HG03135 (cell line): ENCODE results near the gene F12.

Experiments
- ATAC-seq: cut with Tn5 transposase; IDR thresholded peaks from one replicate; pipeline ENCODE4 v1.9.1; 2021; ENCODE audit warnings: mild to moderate bottlenecking, moderate library complexity; ENCODE audit not compliant: unreplicated experiment

The F12 gene

DNA sequence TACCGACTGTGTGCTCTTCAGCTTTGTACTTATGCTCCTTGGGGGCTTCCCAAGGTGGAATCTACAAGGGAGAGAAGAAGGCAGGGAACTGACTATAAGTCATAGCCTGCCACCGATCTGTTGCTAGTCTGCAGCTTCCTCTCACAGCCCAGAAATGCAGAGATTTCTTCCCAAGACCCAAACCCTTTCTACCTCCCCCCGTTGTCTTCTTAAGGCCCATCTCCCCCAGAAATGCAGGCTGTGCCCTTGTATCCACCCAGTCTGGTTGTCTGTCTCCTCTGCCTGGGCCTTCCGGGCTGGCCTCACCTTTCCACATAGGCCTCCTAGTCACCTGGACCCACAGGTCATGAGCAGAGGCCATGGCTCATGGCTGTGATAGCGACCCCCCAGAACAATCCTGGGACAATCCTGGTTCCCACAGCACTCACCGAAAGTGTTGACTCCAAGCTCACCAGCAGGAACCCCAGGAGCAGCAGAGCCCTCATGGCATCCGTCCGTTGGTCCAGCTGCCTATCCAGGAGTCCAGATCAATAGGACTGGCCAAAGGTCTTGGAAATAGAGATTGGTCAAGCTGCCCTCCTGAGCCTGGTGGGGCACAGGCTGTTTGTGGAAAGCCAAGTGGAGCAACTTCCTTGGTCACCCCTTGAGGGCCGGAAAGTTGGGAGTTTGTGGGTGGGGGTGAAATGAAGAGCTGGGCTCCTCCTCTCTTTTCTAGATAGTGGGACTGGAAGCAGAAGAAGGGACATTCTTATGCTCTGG lies at the start of gene F12:
TSS of gene F12 (minus strand) at position 522 of the 759 bp plus-strand sequence. CDS start at position 485, 37 bp downstream.
- ATAC-seq, result no peak

DNA sequence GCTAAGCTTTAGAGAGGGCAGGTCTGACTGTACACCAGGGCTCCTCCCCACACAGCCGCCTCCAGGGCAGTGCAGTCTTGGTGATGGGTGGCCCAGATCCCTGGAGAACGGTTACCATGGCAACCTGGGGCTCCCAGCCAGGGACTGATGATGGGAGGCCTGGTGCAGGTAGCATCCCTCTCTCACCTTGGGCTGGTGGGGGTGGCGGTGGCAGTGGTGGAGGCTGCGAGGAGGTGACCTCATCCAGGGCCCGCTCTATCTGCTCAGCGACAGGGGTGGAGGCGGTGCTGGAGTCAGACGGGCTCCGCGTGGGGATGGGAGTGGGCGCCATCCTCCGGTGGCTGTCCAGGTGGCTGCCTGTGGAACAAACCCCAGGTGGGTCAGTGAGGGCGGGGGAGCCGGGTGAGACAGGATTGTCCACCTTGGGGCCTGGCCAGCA lies 49.6 kb upstream of the F12 start:
- no peak for ATAC-seq

GRCh38 chr5:177457852-177458681 lies 48.7 kb upstream of the F12 start:
- ATAC-seq, result no peak

DNA sequence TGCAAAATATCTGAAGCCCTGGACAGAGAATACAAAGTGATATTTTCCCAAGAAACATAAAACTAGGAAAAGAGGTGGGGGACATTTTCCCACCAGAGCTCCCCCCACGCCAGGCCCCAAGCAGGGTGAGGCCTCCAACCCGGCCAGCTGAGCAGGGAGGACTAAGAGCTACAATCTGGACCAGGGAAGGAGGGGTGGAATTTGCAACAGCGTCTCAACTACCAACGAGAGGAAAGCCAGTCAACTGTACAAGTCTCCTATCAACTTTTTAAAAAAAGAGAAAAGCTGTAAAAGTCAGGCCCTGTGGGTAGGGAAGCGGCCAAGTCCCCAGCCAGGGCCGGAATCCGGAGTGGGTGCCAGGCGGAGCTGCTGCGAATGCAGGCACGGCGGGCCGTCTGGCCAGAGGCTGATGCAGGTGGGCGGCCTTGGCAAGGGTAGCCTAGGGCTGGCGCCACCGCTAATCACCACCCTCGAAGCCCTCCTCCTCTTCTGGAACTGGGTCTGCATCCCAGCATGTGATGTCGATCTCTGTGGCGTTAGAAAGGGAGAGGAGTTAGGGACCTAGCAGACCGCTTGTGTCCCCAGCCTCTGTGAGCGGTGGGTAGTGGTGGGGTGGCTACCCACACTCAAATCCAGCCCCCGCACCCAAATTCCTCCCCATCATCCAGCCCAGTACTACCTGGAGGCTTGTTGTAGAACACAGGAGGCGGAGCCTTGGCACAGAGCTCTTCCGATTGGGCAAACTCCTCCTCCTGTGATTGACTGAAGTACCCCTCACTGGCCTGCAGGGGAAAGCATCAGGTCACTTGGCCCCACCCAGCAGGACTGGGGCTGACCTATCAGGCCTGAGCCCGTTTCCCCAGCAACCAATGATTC lies 47.9 kb upstream of the F12 start:
- peak; percentile 47 for ATAC-seq

DNA sequence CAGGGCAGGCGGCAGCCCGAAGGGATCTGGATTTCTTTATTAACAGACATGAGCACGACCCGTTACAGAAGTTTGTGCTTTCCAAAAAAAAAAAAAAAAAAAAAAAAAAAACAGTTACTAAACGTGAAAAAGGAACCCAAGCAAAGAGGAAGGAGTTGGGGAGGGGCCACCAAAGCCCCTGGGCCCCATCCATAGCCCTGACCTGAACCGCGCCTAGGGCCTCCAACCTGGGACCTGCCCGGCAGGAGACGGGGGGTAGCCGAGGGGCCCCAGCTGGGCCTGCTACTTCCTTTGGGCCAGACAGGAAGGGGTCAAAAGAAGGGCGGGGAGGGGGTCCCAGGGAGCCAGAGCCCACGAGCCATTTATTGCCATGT lies 47.2 kb upstream of the F12 start:
- no peak for ATAC-seq

- peak; percentile 21 for ATAC-seq
Measured at GRCh38 chr5:177455661-177456590, 46.6 kb upstream of the F12 start.

GRCh38 chr5:177455036-177455660 lies 45.8 kb upstream of the F12 start:
- ATAC-seq, result peak; percentile 48

GRCh38 chr5:177454397-177455035 lies 45.2 kb upstream of the F12 start:
- peak; percentile 45 for ATAC-seq

DNA sequence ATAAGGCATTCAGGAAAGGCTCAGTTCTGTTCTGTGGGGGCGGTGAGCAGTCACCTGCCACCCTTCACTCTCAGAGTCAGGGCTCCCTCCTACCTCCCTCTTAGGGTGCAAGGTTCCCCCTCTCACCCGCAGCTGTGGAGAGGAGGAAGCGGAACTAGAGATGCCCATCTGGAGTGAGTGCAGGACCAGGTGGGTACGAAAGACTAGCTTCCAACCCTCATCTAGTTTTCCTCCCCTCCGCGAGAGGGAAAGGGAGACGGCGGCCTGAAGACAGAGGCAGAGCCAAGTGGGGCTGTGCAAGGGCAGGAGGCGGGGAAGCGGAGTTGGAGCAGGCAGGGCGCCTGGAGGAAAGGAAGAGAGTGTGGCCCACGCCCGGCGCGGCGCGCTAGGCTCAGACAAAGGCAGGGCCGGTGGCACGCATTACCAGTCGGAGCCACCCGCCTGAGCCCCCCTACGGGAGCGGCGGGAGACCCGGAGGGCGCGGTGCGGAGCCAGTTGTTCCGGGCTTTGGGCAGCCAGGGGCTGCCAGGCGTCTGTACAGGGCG lies 44.6 kb upstream of the F12 start:
- ATAC-seq, result peak; percentile 3

GRCh38 chr5:177452688-177453638 lies 43.6 kb upstream of the F12 start:
- no peak for ATAC-seq

DNA sequence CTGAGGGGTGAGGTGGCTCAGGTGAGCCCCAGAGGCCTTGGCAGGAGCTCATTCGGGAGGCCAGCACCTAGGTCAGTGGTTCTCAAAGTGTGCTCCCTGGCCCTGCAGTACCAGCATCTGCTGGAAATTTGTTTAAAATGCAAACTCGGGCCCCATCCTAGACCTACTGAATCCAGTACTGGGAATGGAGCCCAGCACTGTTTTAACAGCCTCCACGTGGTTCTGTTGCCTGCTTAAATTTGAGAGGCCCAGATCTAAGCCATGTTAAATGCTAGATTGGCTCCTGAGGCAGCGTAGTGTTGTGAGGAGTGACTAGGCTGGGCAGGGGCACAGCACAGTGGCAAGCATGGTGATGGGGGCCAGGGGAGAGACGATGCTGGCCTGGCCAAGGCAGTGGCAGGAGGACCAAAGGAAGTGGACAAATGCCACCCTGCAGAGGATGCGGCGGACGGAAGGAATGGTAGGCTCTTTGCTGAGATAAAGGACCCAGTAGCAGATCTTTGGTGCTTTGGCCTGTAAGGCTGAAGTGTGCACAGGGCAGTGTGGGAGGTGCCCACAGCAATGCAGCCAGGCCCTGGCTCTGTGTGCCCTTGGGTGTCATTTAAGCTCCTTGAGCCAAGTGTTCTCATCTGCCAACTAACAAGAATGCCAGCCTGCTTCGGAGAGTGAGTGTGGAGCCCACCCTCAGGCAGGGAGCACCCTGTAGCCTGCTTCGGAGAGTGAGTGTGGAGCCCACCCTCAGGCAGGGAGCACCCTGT lies 41.5 kb upstream of the F12 start:
- no peak for ATAC-seq

DNA sequence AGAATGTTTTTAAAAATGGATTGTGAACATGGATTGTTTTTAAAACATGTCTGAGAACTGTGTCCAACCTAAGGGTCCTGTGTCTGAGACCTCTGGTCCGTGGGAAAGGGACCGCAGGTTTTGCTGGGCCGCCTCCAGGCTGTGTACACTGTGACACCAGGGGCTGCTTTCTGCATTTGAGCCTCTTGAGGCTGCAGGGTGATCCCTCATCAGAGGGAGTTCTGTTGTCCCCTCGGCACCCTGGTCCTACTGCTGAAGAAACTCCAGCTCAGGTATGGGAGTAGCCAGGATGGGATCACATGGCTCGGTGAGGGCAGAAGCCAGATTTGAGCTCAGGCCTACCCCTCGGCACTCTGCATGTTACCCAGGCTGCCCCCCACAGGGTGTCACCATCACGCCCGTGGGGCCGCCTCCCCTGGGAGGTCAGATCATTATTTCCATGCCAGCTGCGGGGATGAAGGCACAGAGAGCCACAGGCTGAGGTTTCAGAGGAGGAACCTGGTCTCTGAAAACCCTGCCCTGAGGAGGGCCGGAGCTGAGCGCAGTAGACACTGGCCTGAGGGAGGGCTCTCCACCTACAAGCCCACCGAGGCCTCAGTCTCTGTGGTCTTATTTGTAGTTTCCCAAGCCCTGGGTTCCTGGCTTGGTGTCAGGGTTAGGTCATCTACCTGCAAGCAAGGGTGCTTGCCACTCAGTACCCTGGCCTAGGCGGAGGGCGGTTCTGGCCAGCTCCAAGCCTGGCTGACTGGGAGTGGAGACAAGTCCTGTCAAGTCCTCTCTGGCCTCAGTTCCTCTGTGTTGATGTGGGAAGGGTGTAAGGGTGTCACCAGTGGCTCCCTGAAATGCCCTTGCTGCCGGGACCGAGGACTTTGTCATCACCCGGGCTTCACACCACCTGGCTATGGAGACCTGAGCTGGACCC lies 40.0 kb upstream of the F12 start:
- ATAC-seq, result no peak

DNA sequence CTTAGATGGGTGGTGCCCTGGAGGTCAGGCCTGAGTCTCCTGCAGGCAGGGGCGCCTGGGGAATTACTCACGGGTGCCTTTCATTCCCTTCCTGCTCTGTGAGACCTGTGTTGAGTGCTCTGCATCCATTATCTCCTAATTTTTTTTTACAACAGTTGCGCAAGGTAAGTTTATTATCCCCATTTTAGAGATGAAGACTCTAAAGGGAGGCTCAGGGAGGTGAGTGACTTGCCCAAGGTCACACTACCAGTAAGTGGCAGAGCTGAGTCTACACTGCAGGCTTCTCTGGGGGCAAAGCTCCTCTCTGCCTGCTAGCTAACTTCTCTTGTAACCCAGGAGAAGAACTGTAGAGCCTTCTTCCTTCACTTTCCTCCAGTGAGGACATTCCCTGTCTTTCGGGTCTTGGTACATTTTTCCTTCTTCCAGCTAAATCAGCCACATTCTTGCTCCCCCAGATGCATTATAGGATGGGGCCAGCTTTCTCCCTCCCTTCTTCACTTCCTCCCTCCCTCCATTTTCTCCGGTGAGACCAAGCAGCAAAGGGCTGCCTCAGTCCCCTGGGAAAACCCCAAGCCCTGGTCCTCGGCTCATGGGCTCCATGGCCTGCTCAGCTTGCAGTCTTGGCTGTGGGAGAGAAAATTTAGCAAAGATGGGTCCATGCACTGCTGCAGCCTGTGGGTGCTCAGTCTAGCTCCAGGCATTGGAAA lies 39.0 kb upstream of the F12 start:
- ATAC-seq, result no peak

GRCh38 chr5:177447611-177448243 lies 38.4 kb upstream of the F12 start:
- no peak for ATAC-seq

GRCh38 chr5:177447066-177447610 lies 37.8 kb upstream of the F12 start:
- peak; percentile 47 for ATAC-seq
